Measurements from ENCODE around the gene C4BPB. TPM values are rescaled to one million over a fixed set of nuclear protein-coding genes. Genes with fewer than 3 reads are reported as not detected.

Gene C4BPB
- total and polyA plus RNA-seq, 7 experiments from 2014 or later: 0.45 to 4.9 (median 1.3) TPM

GRCh38 chr1:207058252-207058651 is 30.4 kb upstream of the C4BPB start:
- Histone ChIP-seq H3K27ac (ENCODE audit: low read depth, low read length) (no peak overlapping the region), H3K36me3 (ENCODE audit: control insufficient read depth in 2 of 3, insufficient read depth in 3 of 3, low read length in 3 of 3) (peaks cover 0 to 12% (median 0%) of the 10 kb centered on the region in 3 experiments), H3K4me1 (ENCODE audit: control insufficient read depth in 2 of 2, insufficient read depth in 2 of 2, low read length in 2 of 2) (peaks cover 0 to 4% of the 10 kb centered on the region in 2 donors), H3K27me3 (ENCODE audit: control insufficient read depth in 2 of 2, insufficient read depth in 2 of 2, low read length in 2 of 2) (no peaks in the 10 kb centered on the region), H3K4me3 (ENCODE audit: low read length) (no peak overlapping the region), H3K9me3 (ENCODE audit: control insufficient read depth in 2 of 3, low read length in 3 of 3) (no peaks in the 10 kb centered on the region)
- no peak overlapping the region for H3K4me3 Mint-ChIP-seq
- ATAC-seq (no peak), DNase-seq (no peak)
- no peak overlapping the region for H3K27ac Mint-ChIP-seq
- H3K27me3 Mint-ChIP-seq: peaks cover 0 to 9% (median 0%) of the 10 kb centered on the region in 5 donors
- intact Hi-C loops (cut with micrococcal nuclease): no loop called here
- POLR2A ChIA-PET: no interaction called here
- H3K36me3 Mint-ChIP-seq: peaks cover 3 to 22% (median 11%) of the 10 kb centered on the region in 5 donors
- CTCF ChIA-PET: interaction anchor here (1.3 kb wide), 1 partner anchor 13 kb away, joined by 4 read pairs; no protein-coding TSS in a partner anchor
- peaks cover 8 to 23% (median 11%) of the 10 kb centered on the region in 7 donors for H3K4me1 Mint-ChIP-seq
- no peaks in the 10 kb centered on the region for H3K9me3 Mint-ChIP-seq

GRCh38 chr1:207058878-207059867 is 29.5 kb upstream of the C4BPB start:
- Mint-ChIP-seq H3K27ac (no peak overlapping the region), H3K27me3 (peaks cover 0 to 4% (median 0%) of the 10 kb centered on the region in 5 donors), H3K9me3 (no peaks in the 10 kb centered on the region), H3K36me3 (peaks cover 3 to 31% (median 11%) of the 10 kb centered on the region in 5 donors), H3K4me1 (peaks cover 3 to 17% (median 7%) of the 10 kb centered on the region in 7 donors), H3K4me3 (no peak overlapping the region)
- H3K27ac ChIP-seq (ENCODE audit: low read depth, low read length): no peak overlapping the region
- no peaks in the 10 kb centered on the region for H3K9me3 ChIP-seq (ENCODE audit: control insufficient read depth in 2 of 3, low read length in 3 of 3)
- ChIA-PET POLR2A (interaction anchor here (0.6 kb wide), 1 partner anchor 242 kb away, joined by 3 read pairs; no protein-coding TSS in a partner anchor), CTCF (interaction anchor here (0.6 to 1.3 kb wide), 3 partner anchors 12 to 346 kb away, joined by 3 to 4 read pairs (median 3); no protein-coding TSS in a partner anchor)
- DNase-seq (no peak), ATAC-seq (no peak)
- H3K4me3 ChIP-seq (ENCODE audit: low read length): no peak overlapping the region
- H3K36me3 ChIP-seq (ENCODE audit: control insufficient read depth in 2 of 3, insufficient read depth in 3 of 3, low read length in 3 of 3): peaks cover 0 to 17% (median 0%) of the 10 kb centered on the region in 3 experiments
- H3K4me1 ChIP-seq (ENCODE audit: control insufficient read depth in 2 of 2, insufficient read depth in 2 of 2, low read length in 2 of 2): no peaks in the 10 kb centered on the region
- intact Hi-C loops (cut with micrococcal nuclease): no loop called here
- H3K27me3 ChIP-seq (ENCODE audit: control insufficient read depth in 2 of 2, insufficient read depth in 2 of 2, low read length in 2 of 2): no peaks in the 10 kb centered on the region

- DNase-seq (no peak), ATAC-seq (no peak)
- H3K4me3 ChIP-seq (ENCODE audit: low read length): no peak overlapping the region
- no peak overlapping the region for H3K27ac ChIP-seq (ENCODE audit: low read depth, low read length)
- POLR2A ChIA-PET: interaction anchor here (0.6 kb wide), 1 partner anchor 241 kb away, joined by 3 read pairs; no protein-coding TSS in a partner anchor
- H3K36me3 ChIP-seq (ENCODE audit: control insufficient read depth in 2 of 3, insufficient read depth in 3 of 3, low read length in 3 of 3): peaks cover 0 to 17% (median 0%) of the 10 kb centered on the region in 3 experiments
- Mint-ChIP-seq H3K27me3 (peaks cover 0 to 3% (median 0%) of the 10 kb centered on the region in 5 donors), H3K9me3 (no peaks in the 10 kb centered on the region), H3K4me1 (peaks cover 0 to 9% (median 2%) of the 10 kb centered on the region in 7 donors), H3K36me3 (peaks cover 3 to 35% (median 11%) of the 10 kb centered on the region in 5 donors), H3K4me3 (no peak overlapping the region), H3K27ac (no peak overlapping the region)
- H3K4me1 ChIP-seq (ENCODE audit: control insufficient read depth in 2 of 2, insufficient read depth in 2 of 2, low read length in 2 of 2): no peaks in the 10 kb centered on the region
- H3K9me3 ChIP-seq (ENCODE audit: control insufficient read depth in 2 of 3, low read length in 3 of 3): no peaks in the 10 kb centered on the region
- H3K27me3 ChIP-seq (ENCODE audit: control insufficient read depth in 2 of 2, insufficient read depth in 2 of 2, low read length in 2 of 2): no peaks in the 10 kb centered on the region
- CTCF ChIA-PET: interaction anchor here (0.6 to 1.3 kb wide), 4 partner anchors 11 to 1570 kb away, joined by 3 read pairs; no protein-coding TSS in a partner anchor
- intact Hi-C loops (cut with micrococcal nuclease): no loop called here
These were observed 28.8 kb upstream of the C4BPB start for GRCh38 chr1:207059881-207060280.

GRCh38 chr1:207060596-207060995 is 28.1 kb upstream of the C4BPB start:
- DNase-seq: no peak
- H3K36me3 Mint-ChIP-seq: peaks cover 3 to 40% (median 11%) of the 10 kb centered on the region in 5 donors
- CTCF ChIA-PET: interaction anchor here (0.6 to 1.3 kb wide), 3 partner anchors 11 to 1571 kb away, joined by 3 read pairs; no protein-coding TSS in a partner anchor
- ATAC-seq: no peak
- Histone ChIP-seq H3K27ac (ENCODE audit: low read depth, low read length) (no peak overlapping the region), H3K9me3 (ENCODE audit: control insufficient read depth in 2 of 3, low read length in 3 of 3) (no peaks in the 10 kb centered on the region), H3K4me3 (ENCODE audit: low read length) (no peak overlapping the region), H3K4me1 (ENCODE audit: control insufficient read depth in 2 of 2, insufficient read depth in 2 of 2, low read length in 2 of 2) (no peaks in the 10 kb centered on the region), H3K36me3 (ENCODE audit: control insufficient read depth in 2 of 3, insufficient read depth in 3 of 3, low read length in 3 of 3) (peaks cover 0 to 17% (median 0%) of the 10 kb centered on the region in 3 experiments), H3K27me3 (ENCODE audit: control insufficient read depth in 2 of 2, insufficient read depth in 2 of 2, low read length in 2 of 2) (no peaks in the 10 kb centered on the region)
- POLR2A ChIA-PET: no interaction called here
- H3K4me1 Mint-ChIP-seq: peaks cover 0 to 5% (median 0%) of the 10 kb centered on the region in 7 donors
- intact Hi-C loops (cut with micrococcal nuclease): no loop called here
- H3K27ac Mint-ChIP-seq: no peak overlapping the region
- peaks cover 0 to 3% (median 0%) of the 10 kb centered on the region in 5 donors for H3K27me3 Mint-ChIP-seq
- H3K9me3 Mint-ChIP-seq: no peaks in the 10 kb centered on the region
- no peak overlapping the region for H3K4me3 Mint-ChIP-seq

GRCh38 chr1:207062058-207062457 is 26.6 kb upstream of the C4BPB start:
- H3K27me3 ChIP-seq (ENCODE audit: control insufficient read depth in 2 of 2, insufficient read depth in 2 of 2, low read length in 2 of 2): no peaks in the 10 kb centered on the region
- DNase-seq (no peak), ATAC-seq (no peak)
- Mint-ChIP-seq H3K4me3 (no peak overlapping the region), H3K36me3 (peaks cover 3 to 49% (median 11%) of the 10 kb centered on the region in 5 donors), H3K27ac (no peak overlapping the region), H3K4me1 (peaks cover 0 to 5% (median 0%) of the 10 kb centered on the region in 7 donors), H3K9me3 (no peaks in the 10 kb centered on the region), H3K27me3 (no peaks in the 10 kb centered on the region)
- ChIA-PET POLR2A (interaction anchor here (0.7 kb wide), 1 partner anchor 13 kb away, joined by 3 read pairs; no protein-coding TSS in a partner anchor), CTCF (interaction anchor here (0.6 kb wide), 1 partner anchor 343 kb away, joined by 10 read pairs; no protein-coding TSS in a partner anchor)
- H3K4me3 ChIP-seq (ENCODE audit: low read length): no peak overlapping the region
- no peaks in the 10 kb centered on the region for H3K4me1 ChIP-seq (ENCODE audit: control insufficient read depth in 2 of 2, insufficient read depth in 2 of 2, low read length in 2 of 2)
- intact Hi-C loops (cut with micrococcal nuclease): no loop called here
- H3K9me3 ChIP-seq (ENCODE audit: control insufficient read depth in 2 of 3, low read length in 3 of 3): no peaks in the 10 kb centered on the region
- H3K36me3 ChIP-seq (ENCODE audit: control insufficient read depth in 2 of 3, insufficient read depth in 3 of 3, low read length in 3 of 3): peaks cover 0 to 17% (median 0%) of the 10 kb centered on the region in 3 experiments
- no peak overlapping the region for H3K27ac ChIP-seq (ENCODE audit: low read depth, low read length)

GRCh38 chr1:207063014-207063413 is 25.6 kb upstream of the C4BPB start:
- H3K27ac ChIP-seq (ENCODE audit: low read depth, low read length): no peak overlapping the region
- H3K4me1 Mint-ChIP-seq: peaks cover 0 to 5% (median 0%) of the 10 kb centered on the region in 7 donors
- intact Hi-C loops (cut with micrococcal nuclease): no loop called here
- ATAC-seq (peak; percentile 61), DNase-seq (no peak)
- POLR2A ChIA-PET: no interaction called here
- H3K4me1 ChIP-seq (ENCODE audit: control insufficient read depth in 2 of 2, insufficient read depth in 2 of 2, low read length in 2 of 2): no peaks in the 10 kb centered on the region
- peaks cover 3 to 58% (median 11%) of the 10 kb centered on the region in 5 donors for H3K36me3 Mint-ChIP-seq
- peaks cover 0 to 17% (median 0%) of the 10 kb centered on the region in 3 experiments for H3K36me3 ChIP-seq (ENCODE audit: control insufficient read depth in 2 of 3, insufficient read depth in 3 of 3, low read length in 3 of 3)
- no peaks in the 10 kb centered on the region for H3K27me3 Mint-ChIP-seq
- H3K27ac Mint-ChIP-seq: no peak overlapping the region
- CTCF ChIA-PET: no interaction called here
- H3K27me3 ChIP-seq (ENCODE audit: control insufficient read depth in 2 of 2, insufficient read depth in 2 of 2, low read length in 2 of 2): no peaks in the 10 kb centered on the region
- no peak overlapping the region for H3K4me3 Mint-ChIP-seq
- H3K9me3 Mint-ChIP-seq: no peaks in the 10 kb centered on the region
- H3K9me3 ChIP-seq (ENCODE audit: control insufficient read depth in 2 of 3, low read length in 3 of 3): no peaks in the 10 kb centered on the region
- no peak overlapping the region for H3K4me3 ChIP-seq (ENCODE audit: low read length)

Data from naive thymus-derived CD4-positive, alpha-beta T cell (primary cell).